Left lung (tissue), 10 donors: Measurements from ENCODE around the gene DNAJA2. TPM values are rescaled to one million over a fixed set of nuclear protein-coding genes. Genes with fewer than 3 reads are reported as not detected.
A peak's percentile ranks its signal among the peaks of the same experiment; 100 is the strongest.

ENCODE experiments used
- ATAC-seq: fragments of 200-7000 bp; cut with Tn5 transposase; one replicate; pipeline ENCODE4 v1.9.1; 2020; ENCODE audit warnings: moderate library complexity
- DNase-seq, 4 donors: peaks; one replicate each; pipeline ENCODE4 v3.0.0-alpha.2; 2013 to 2020
- H3K27ac ChIP-seq, 2 donors: fragments of 200-600 bp; sonication (generic) in 1 of 2; one replicate each; pipeline versions ENCODE4 v1.5.0 to v1.8.0; 2020 to 2021
- H3K27me3 ChIP-seq, 2 donors: fragments of 200-600 bp; sonication (generic) in 1 of 2; one replicate each; pipeline versions ENCODE4 v1.5.0 to v1.8.0; 2020 to 2021
- H3K36me3 ChIP-seq, 2 donors: fragments of 200-600 bp; sonication (generic) in 1 of 2; one replicate each; pipeline versions ENCODE4 v1.5.0 to v1.8.0; 2020 to 2021
- H3K4me1 ChIP-seq, 2 donors: fragments of 200-600 bp; one replicate each; pipeline ENCODE4 v1.8.0; 2021
- H3K4me3 ChIP-seq, 2 donors: fragments of 200-600 bp; sonication (generic) in 1 of 2; one replicate each; pipeline versions ENCODE4 v1.5.0 to v1.8.0; 2020 to 2021; ENCODE audit warnings: mild to moderate bottlenecking in 1 of 2
- H3K9me3 ChIP-seq, 2 donors: fragments of 200-600 bp; sonication (generic) in 1 of 2; one replicate each; pipeline versions ENCODE4 v1.5.0 to v1.8.0; 2020 to 2021
- intact Hi-C, 2 donors: fragments of 100-400 bp; cut with DNase I; formaldehyde crosslinking; loops; one replicate each; pipeline versions ENCODE4 v1.11.2 to v1.14.2; 2022
- polyA plus RNA-seq, 6 donors: library from polyadenylated mRNA; unstranded; fragments of 120-200 nt; gene quantifications; one replicate each; pipeline ENCODE4 v1.2.1, GENCODE V29; 2013; ENCODE audit not compliant: insufficient read length in 6 of 6
- total RNA-seq, 2 donors: library from RNA; stranded (reverse); fragmentation: NEBNext Ultra II Directional; extraction: Animal tissue kit (Norgen Biotek cat#: 25700); gene quantifications; one replicate each; pipeline ENCODE4 v1.2.1, GENCODE V29; 2021
- TF ChIP-seq, protein P1 (sequence below), 2 donors: fragments of 200-600 bp; sonication (generic) in 1 of 2; IDR thresholded peaks; one replicate each; pipeline versions ENCODE4 v1.5.0 to v1.8.0; 2021; ENCODE audit warnings: antibody characterized with exemption in 2 of 2
- donor health status: DM: no; HTN: yes; CAD: no.
- donor health status: DM: no; HTN: no; CAD: no.

Gene DNAJA2
- total and polyA plus RNA-seq, 8 donors: 41.8 to 71.4 (median 67.2) TPM

DNA sequence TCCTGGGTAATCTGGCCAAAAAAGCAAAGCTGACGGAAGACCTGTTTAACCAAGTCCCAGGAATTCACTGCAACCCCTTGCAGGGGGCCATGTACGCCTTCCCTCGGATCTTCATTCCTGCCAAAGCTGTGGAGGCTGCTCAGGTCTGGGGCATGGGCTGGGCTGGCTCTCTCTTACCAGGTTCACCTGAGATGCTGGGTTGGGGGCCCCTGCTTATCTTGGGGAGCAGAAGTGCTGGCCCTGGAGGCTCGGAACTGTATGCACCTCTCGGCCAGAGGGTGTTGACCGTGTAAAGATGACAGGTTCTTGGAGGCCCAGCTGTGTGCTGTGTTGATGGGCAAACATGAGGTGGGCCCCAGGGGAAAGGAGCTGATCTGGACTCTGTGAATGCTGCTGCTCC lies 49.1 kb downstream of the DNAJA2 start:
- intact Hi-C loops: no loop called here
- TF ChIP-seq, protein P1, sequence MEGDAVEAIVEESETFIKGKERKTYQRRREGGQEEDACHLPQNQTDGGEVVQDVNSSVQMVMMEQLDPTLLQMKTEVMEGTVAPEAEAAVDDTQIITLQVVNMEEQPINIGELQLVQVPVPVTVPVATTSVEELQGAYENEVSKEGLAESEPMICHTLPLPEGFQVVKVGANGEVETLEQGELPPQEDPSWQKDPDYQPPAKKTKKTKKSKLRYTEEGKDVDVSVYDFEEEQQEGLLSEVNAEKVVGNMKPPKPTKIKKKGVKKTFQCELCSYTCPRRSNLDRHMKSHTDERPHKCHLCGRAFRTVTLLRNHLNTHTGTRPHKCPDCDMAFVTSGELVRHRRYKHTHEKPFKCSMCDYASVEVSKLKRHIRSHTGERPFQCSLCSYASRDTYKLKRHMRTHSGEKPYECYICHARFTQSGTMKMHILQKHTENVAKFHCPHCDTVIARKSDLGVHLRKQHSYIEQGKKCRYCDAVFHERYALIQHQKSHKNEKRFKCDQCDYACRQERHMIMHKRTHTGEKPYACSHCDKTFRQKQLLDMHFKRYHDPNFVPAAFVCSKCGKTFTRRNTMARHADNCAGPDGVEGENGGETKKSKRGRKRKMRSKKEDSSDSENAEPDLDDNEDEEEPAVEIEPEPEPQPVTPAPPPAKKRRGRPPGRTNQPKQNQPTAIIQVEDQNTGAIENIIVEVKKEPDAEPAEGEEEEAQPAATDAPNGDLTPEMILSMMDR (IDR thresholded peaks at IDR 0.05): no peak
- Histone ChIP-seq H3K36me3 (peaks cover 0 to 48% of the 10 kb centered on the region in 2 donors), H3K27me3 (no peaks in the 10 kb centered on the region), H3K27ac (no peak overlapping the region), H3K9me3 (no peaks in the 10 kb centered on the region), H3K4me3 (no peak overlapping the region), H3K4me1 (no peaks in the 10 kb centered on the region)
- DNase-seq (no peak), ATAC-seq (no peak)

DNA sequence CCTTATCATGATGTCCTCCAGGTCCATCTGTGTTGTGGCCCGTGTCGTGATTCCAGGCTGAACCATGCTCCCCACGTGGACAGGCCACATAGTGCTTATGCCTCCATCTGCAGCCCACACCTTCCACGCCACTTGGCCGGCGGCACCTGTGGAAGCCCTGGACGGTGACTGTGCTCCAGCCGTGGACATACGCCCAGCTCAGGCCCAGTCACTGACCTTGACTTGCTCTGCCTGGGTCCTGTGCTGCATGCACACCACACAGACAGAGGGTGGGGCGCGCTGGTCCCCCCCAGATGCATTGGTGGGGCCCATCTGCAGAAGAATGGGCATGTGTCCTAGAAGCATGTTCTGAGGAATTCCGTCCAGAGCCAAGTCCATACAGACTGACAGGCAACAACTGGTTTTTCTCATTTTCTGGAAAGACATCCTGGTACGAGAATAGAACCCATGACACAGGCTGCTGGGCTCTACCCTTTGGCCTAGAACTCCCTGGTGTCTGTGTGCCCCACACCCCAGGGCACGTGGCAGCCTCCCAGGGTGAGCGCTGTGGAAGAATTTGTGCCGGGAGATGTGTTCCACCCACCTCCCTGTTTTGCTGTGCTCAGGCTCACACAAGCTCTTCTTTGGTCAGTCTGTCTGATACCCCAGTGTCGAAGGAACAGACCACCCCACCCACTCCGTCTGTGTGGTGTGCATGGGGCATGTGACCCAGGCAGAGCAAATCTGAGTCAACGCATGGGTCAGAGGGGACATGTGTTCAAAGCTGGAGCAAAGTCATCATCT lies 49.8 kb downstream of the DNAJA2 start:
- ATAC-seq (no peak), DNase-seq (no peak)
- TF ChIP-seq, protein P1 (IDR thresholded peaks at IDR 0.05): no peak
- intact Hi-C loops: no loop called here
- Histone ChIP-seq H3K4me1 (no peaks in the 10 kb centered on the region), H3K27me3 (no peaks in the 10 kb centered on the region), H3K9me3 (no peaks in the 10 kb centered on the region), H3K4me3 (no peak overlapping the region), H3K27ac (no peak overlapping the region), H3K36me3 (peaks cover 0 to 48% of the 10 kb centered on the region in 2 donors)

DNA sequence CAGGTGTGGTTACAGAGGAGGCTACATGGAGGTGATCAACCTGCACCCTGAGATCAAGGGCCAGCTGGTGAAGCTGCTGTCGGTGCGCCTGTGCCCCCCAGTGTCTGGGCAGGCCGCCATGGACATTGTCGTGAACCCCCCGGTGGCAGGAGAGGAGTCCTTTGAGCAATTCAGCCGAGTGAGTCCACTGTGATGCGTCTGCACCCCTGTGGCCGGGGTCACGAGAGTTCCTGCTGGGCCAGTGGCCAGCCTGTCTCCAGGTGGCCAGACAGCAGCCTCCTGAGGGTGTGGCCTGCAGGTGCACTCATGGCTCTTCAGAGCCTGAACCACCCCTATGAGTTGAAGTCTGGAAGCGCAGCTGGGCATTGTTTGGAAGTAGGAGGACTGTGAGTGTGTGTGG lies 51.2 kb downstream of the DNAJA2 start:
- Histone ChIP-seq H3K36me3 (peaks cover 0 to 40% of the 10 kb centered on the region in 2 donors), H3K27ac (no peak overlapping the region), H3K27me3 (no peaks in the 10 kb centered on the region), H3K4me3 (no peak overlapping the region), H3K4me1 (no peaks in the 10 kb centered on the region), H3K9me3 (no peaks in the 10 kb centered on the region)
- intact Hi-C loops: no loop called here
- TF ChIP-seq, protein P1 (IDR thresholded peaks at IDR 0.05): no peak
- peak; percentile 18 for ATAC-seq
- no peak for DNase-seq

DNA sequence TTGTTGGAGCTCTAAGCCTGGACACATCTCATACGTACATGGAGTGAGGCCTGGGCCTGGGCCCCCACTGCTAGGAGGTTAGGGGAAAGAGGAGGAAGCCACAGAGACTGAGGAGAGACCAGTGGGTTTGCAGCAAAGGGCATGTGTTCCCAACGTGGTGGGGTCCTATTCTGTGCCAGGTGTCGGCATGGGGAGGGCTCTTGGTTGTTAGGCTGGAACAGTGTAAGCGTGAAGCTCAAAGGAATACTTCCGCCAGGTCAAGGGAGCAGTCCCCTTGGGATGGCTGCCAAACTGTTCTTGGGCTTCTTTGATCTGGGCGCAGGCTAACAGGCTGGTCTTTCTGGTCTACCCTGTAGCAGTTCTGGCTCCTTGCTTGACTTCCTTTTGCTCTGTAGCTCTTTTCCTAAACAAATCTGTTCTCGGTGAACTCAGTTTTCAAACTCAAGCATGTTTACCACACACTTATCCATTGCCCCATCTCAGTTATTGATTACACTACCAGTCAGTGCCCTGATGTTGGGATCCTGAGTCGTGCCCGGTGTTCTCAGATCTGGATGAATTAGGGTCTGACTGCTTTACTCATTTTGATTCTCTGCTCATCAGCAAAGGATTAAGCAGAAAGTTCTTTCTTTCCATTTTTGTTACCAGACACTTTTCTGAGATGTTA lies 52.9 kb downstream of the DNAJA2 start:
- TF ChIP-seq, protein P1 (IDR thresholded peaks at IDR 0.05): no peak
- Histone ChIP-seq H3K36me3 (peaks cover 0 to 33% of the 10 kb centered on the region in 2 donors), H3K27ac (no peak overlapping the region), H3K4me1 (no peaks in the 10 kb centered on the region), H3K4me3 (no peak overlapping the region), H3K9me3 (no peaks in the 10 kb centered on the region), H3K27me3 (no peaks in the 10 kb centered on the region)
- ATAC-seq: peak; percentile 81
- intact Hi-C loops: no loop called here
- DNase-seq: peak in 1 of 4 donors; percentile 78
